HG02885 (cell line): Measurements from ENCODE around the gene MACROD1.

Source experiments
- ATAC-seq: cut with Tn5 transposase; IDR thresholded peaks from one replicate; pipeline ENCODE4 v1.9.1; 2021; ENCODE audit warnings: mild to moderate bottlenecking; ENCODE audit not compliant: unreplicated experiment, poor library complexity

The MACROD1 gene

DNA sequence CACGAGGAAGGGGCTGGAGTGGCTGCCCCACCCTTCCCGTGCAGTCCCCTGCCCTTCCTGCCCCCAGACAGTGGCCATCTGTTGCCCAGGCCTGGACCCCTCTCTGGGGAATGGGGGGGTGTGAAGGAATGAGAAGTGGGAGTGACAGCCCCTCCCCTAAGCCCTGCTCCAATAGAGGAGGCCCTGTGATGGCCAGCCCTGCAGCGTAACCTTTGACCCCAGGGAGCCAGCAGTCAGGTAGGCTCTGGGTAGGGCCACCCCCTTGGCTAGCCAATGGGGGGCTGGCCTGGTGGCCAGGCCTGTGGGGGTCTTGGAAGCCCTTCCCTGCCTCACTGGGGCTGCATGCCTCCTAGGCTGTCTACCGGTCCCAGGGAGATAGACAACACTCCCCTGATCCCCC, 123.6 kb downstream of the MACROD1 start:
- no peak for ATAC-seq

DNA sequence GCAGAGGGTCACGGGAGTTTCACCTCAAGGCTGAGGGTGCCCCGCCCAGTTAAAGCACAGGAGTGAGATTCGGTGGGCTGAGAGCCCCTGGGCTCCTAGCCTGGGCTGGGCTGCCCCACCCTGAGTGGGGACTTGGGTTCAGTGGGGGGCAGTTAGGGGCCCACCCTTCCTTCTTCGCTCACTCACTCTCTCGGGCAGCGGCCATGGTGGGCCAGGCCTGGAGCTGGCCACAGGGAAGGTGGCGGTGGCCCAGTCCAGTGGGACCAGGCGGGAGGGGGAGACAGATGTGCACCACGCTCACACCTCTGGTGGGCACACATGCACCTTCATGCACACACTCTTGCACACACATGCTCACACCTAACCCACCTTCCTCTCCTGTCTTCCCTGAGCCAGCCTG, 124.1 kb downstream of the MACROD1 start:
- ATAC-seq = no peak

DNA sequence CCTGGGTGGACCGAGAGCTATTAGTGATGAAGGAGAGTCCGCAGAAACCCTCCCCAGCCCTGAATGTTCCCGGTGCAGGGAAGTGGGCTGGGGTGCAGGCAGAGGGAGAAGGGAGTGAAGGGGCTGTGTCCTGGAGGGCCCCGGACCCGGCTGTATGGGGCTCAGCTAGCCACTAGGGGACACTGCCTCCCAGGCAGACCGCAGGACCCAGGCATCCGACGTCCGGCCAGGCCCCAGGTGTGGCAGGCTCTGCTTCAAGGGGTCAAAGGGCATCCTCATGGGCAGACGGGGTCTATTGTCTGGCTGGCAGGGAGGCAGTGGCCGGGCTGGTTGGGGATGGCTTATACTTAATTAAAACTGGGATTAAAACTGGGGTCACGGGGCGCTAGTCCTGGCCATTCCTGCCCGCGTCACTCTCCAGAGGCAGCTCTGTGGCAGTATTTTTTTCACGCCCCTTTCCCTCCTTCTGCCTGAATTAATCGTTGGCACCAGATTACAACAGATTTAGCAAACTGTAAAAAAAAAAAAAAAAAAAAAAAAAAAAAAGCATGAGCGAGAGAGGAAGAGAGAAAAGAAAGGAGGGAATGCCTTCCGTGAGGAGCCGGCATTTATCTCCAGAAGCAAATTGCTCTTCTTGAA, 125.1 kb downstream of the MACROD1 start:
- ATAC-seq = no peak

DNA sequence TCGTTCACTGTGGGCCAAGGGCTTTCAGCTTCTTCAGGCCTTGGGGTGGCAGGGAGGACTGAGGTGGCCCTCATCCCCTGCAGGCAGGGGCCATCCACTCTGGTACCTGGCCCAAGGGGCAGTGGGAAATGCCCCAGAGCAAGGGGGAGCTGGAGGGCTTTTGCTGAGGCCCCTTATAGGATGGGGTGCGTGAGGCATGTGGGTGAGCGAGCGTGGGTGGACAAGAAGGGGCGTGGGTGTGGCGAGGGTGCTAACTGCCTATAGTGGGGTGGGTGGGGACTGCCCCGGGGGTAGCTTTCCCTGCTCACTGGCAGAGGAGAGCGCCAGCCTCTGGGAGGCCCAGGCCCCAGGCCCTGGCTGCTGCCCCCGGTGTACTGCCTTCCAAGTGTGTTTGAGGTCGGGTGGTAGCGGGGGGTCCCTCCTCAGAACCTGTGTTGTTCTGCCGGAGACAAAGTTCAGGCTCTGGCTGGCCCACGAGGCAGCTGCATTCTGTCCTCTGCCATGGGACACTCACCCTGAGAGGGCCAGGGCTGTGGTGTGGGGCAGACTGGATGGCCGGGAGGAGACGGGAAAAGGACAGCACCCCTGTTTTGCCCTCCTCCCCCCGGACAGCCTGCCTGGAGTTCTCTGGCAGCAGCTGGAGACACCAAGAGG, 126.8 kb downstream of the MACROD1 start:
- ATAC-seq = no peak

- no peak for ATAC-seq
These were observed 127.4 kb downstream of the MACROD1 start for GRCh38 chr11:64038500-64038899.

GRCh38 chr11:64037027-64037634, 128.8 kb downstream of the MACROD1 start:
- ATAC-seq = no peak

GRCh38 chr11:64036087-64037026, 129.6 kb downstream of the MACROD1 start:
- no peak for ATAC-seq

DNA sequence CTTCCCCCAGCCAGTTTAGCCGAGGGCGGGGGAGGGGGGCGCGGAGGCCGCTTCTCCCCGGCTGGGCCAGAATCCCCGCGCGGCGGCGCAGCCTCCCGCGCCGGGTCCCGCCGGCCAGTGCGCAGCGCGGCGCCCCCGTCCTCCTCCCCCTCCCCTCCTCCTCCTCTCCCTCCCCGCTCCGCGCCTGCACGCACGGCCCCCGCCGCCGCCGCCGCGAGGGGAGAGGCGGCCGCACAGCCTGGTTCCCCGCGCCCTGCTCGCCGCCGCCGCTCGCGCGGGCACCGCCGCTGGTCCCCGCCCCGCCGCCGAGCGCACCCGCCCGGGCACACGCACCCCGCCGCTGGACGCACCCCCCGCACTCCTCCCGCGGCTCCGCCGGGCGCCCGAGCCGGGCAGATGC, 130.3 kb downstream of the MACROD1 start, which contains the start of gene FLRT1:
FLRT1 (plus strand) TSS at position 356 of the 400 bp plus-strand sequence. CDS start 80,337 bp downstream, outside the sequence.
- no peak for ATAC-seq

DNA sequence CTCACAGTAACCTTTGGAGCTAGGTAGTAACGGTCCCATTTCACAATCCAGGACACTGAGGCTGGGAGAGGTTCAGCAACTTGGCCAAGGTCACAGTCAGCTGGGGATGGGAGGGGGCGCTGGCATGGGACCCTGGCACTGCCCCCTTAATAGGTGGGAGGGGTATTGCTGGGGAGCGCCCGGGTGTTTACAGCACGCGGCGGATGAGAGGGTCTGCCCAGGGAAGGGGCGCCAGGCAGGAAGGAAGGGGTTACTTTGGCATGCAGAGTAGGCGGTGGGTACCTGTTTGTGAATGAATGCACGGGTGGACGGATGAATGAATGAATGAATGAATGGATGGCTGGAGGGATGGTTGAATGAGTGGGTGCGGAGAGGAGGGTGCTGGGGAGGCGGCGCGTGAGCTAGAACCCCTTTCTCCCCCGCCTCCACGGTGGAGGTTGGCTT, 130.8 kb downstream of the MACROD1 start:
- ATAC-seq = no peak

- no peak for ATAC-seq
These were observed 131.5 kb downstream of the MACROD1 start for GRCh38 chr11:64034411-64034811.

GRCh38 chr11:64032050-64032449, 133.9 kb downstream of the MACROD1 start:
- ATAC-seq = no peak

GRCh38 chr11:64031001-64031400, 134.9 kb downstream of the MACROD1 start:
- no peak for ATAC-seq

GRCh38 chr11:64029773-64030172, 136.1 kb downstream of the MACROD1 start:
- ATAC-seq = no peak

DNA sequence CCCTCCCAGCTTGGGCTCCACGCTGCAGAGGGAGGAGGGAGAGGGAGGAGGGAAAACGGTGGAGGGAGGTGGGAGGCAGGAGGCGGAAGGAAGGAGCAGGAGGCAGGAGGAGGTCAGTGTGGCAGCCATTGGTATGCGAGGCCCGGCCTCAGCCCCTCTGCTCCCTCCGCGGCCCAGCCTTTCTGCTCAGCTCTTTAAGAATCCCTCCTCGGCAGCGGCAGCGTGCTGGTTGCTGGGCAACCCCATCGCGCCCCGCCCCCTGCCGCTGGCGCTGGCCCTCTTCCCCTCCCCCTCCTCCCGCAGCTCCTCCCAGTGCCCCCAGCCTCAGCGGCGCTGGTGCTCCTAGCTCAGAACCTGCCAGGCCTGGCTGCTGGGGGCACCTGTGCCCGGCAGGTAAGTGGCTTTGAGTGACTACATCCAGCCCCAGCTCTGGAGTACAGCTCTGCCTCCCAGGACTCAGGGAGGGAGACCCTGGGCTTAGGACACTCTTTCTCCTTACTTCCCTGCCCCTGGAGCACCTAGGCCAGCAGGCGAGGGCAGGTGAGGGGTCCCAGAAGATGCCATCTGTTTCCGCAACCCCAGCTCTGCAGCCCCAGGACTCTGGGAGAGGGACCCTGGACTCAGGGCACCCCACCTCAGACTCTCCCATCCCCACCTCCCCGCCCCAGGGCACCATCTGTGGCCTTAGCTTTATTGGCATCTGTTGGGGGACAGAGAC, 137.4 kb downstream of the MACROD1 start:
- no peak for ATAC-seq

DNA sequence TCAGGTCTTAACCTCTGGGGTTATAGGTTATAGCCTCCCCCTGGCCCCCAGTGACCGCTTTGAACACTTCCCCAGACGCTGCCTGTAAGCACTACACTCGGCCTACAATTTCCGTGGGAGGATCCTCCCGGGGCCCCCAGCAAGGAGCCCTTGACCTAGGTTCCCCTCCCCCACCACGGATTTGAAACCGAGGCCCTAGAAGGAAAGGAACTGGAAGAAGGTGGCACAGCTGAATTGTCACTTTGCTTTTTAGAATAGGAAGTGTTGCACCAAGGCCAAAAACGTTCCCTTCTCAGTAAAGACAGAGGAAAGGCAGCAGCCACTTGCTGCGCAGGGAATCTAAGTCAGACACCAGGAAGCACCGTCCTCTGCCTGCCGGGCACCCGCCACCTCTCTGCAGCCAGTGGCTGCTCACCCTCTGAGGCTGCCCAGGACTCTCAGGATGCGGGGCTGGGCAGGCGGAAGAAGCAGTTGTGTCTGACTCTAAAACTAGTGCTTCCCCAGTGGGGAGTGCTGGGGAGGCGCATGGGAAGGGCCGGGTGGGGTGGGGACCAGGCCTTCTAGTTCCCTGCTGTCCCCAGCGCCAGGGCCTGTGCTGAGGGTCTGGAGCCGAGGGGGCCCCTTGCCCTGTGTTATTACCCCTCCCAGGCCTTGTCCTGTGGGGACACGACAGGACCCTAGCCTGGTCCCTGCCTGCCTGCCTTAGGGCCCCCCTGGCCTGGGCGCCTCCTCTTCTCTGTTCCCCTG, 138.1 kb downstream of the MACROD1 start:
- ATAC-seq = no peak

DNA sequence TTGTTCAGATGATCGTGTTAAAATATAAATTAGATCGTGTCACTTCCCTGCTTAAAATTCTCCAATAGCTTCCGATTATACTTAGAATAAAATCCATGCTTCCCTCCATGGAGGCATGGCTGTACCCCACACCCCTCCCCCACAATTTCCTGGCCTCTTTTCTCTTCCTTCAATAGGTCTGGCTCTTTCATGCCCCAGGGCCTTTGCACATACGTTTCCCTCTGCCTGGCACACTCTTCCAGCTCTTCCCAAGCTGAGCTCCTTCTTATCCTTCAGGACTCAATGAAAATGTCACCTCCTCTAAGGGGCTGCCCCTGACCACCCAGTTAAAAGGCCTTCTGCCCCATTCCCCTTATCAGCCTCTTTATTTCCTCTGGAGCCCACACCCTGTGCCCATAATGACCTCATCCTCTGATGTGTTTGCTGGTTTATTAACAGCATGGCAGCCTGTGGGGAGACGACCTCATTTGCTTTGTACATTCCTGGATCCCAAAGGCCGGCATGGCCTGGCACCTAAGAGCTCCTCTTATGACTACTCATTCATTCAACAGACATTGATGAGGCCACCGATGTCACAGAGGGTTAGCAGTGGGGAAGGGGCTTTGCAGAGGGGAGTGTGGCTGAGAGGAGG, 139.2 kb downstream of the MACROD1 start:
- ATAC-seq = no peak

DNA sequence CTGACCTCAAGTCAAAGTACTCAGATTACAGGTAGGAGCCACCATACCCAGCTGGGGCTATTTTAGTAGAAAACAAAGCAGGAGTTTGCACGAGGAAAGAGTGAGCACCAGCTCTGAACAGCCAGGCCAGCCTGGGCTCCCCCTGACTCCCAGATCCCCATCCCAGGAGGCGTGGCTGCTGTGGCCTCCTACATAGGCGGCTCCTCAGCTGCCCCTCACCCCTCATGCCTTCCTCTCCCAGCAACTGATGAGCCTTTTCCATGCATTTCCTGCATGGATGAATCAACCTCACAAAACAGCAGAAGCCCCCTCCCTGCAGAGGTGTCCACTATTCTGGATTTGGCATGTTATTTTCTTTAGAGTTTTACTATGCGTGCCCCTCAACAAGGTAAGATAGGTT, 140.7 kb downstream of the MACROD1 start:
- no peak for ATAC-seq
